ENCODE data around the gene AP1S1.

DNA sequence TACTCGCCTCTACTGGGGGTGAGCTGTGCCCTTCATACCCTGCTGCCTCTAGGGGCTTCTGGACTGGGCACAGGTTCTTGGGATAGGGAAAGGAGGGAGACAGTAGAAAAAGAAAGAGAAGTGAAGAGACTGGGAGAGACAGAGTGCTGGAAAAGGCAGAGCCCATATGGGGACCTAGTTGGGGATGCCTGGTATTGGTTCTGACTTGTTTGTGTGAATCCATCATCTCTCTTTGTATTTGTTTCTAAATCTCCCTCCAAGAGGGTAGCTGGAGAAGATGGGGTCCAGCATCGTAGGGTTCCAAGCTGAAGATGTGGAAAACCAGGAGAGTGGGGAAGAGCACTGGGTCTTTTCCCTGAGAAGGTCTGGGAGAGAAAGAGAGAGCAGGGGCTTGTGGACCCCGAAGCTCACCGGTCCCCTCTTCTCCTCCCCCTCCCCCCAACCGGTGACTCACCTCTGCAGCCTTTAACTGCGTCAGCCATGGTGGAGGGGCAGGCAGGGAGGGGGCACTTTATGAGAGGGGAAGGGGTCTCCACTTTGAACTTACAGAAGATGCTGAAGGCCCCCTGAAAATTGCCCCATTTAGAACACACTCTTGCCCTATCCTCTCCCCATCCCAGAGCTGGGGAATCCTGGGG is 14.3 kb downstream of the AP1S1 start:
- TF ChIP-seq, protein P1, sequence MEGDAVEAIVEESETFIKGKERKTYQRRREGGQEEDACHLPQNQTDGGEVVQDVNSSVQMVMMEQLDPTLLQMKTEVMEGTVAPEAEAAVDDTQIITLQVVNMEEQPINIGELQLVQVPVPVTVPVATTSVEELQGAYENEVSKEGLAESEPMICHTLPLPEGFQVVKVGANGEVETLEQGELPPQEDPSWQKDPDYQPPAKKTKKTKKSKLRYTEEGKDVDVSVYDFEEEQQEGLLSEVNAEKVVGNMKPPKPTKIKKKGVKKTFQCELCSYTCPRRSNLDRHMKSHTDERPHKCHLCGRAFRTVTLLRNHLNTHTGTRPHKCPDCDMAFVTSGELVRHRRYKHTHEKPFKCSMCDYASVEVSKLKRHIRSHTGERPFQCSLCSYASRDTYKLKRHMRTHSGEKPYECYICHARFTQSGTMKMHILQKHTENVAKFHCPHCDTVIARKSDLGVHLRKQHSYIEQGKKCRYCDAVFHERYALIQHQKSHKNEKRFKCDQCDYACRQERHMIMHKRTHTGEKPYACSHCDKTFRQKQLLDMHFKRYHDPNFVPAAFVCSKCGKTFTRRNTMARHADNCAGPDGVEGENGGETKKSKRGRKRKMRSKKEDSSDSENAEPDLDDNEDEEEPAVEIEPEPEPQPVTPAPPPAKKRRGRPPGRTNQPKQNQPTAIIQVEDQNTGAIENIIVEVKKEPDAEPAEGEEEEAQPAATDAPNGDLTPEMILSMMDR (IDR thresholded peaks at IDR 0.05; ENCODE audit: insufficient read depth, low read depth, low read length) = no peak
- TF ChIP-seq EZH2 (IDR thresholded peaks at IDR 0.05; ENCODE audit: insufficient read depth, low read length) = no peak
